Adrenal gland (tissue), 12 donors: Measurements from ENCODE around the gene KLF15. TPM values are rescaled to one million over a fixed set of nuclear protein-coding genes. Genes with fewer than 3 reads are reported as not detected.

Experiments used
- DNase-seq, 7 donors: peaks; one replicate each; pipeline ENCODE4 v3.0.0-alpha.2; 2019 to 2020
- H3K27ac ChIP-seq, 5 donors: fragments of 200-600 bp; sonication (generic) in 4 of 5; 1 replicate in 3 of 5; 2 replicates in 2 of 5; pipeline versions ENCODE4 v1.5.1 to v1.8.0; 2016 to 2020; ENCODE audit warnings: mild to moderate bottlenecking in 1 of 5
- H3K27me3 ChIP-seq: fragments of 200-600 bp; 2 replicates; pipeline ENCODE4 v1.8.0; 2021
- H3K36me3 ChIP-seq, 2 donors: fragments of 200-600 bp; replicated peaks in 1 of 2; 1 replicate in 1 of 2; 2 replicates in 1 of 2; pipeline versions ENCODE4 v1.5.1 to v1.8.0; 2018 to 2022
- H3K4me1 ChIP-seq, 2 donors: fragments of 200-600 bp; replicated peaks in 1 of 2; 1 replicate in 1 of 2; 2 replicates in 1 of 2; pipeline versions ENCODE4 v1.5.1 to v1.8.0; 2018 to 2021
- H3K4me3 ChIP-seq, 4 donors: fragments of 200-600 bp; sonication (generic) in 3 of 4; one replicate each; pipeline ENCODE4 v1.5.1; 2016 to 2018
- H3K9me3 ChIP-seq, 3 donors: fragments of 200-600 bp; sonication (generic) in 1 of 3; replicated peaks in 1 of 3; 1 replicate in 2 of 3; 2 replicates in 1 of 3; pipeline versions ENCODE4 v1.5.1 to v1.8.0; 2016 to 2021
- CTCF ChIP-seq, 6 experiments: fragments of 450-650 bp in 4 of 6; fragments of 200-600 bp in 2 of 6; sonication (generic) in 1 of 6; IDR thresholded peaks; 1 replicate in 5 of 6; 2 replicates in 1 of 6; pipeline versions ENCODE4 v1.5.1 to v1.8.0; 2016 to 2021; ENCODE audit warnings: antibody characterized with exemption in 6 of 6, mild to moderate bottlenecking in 2 of 6, moderate library complexity in 1 of 6
- POLR2A ChIP-seq, 2 donors: fragments of 450-650 bp; IDR thresholded peaks; one replicate each; pipeline ENCODE4 v1.6.1; 2017; ENCODE audit warnings: antibody characterized with exemption in 2 of 2, mild to moderate bottlenecking in 2 of 2, moderate library complexity in 1 of 2
- WGBS, 4 donors: extraction: QIAGEN DNeasy Blood & Tissue Kit in 2 of 4; methylation state at CpG; one replicate each; pipeline versions ENCODE4 v1.1.5 to v1.1.7; 2013 to 2017; 5-methylcytosine and 5-hydroxymethylcytosine counted together
- intact Hi-C, 2 donors: fragments of 100-400 bp; cut with DNase I; formaldehyde crosslinking; loops; one replicate each; pipeline versions ENCODE4 v1.14.1 to v1.15.0; 2022 to 2023
- polyA plus RNA-seq, 3 donors: library from polyadenylated mRNA; stranded (reverse); fragments of 200-250 nt in 2 of 3; fragments of 350-450 nt in 1 of 3; fragmentation: Illumina TruSeq in 1 of 3; extraction: RNeasy Lipid Tissue Mini Kit (QIAGEN cat#74804) in 1 of 3; gene quantifications; one replicate each; pipeline ENCODE4 v1.2.3, GENCODE V29; 2013 to 2014
- total RNA-seq, 9 donors: library from RNA; depleted of rRNA in 4 of 9; stranded (reverse); fragments of >200 nt in 4 of 9; fragments of 120-200 nt in 1 of 9; fragmentation: NEBNext Ultra II Directional in 1 of 9; extraction: Animal tissue kit (Norgen Biotek cat#: 25700) in 1 of 9; gene quantifications; one replicate each; pipeline versions ENCODE4 v1.1.0 to v1.2.4, GENCODE V29; 2013 to 2023
- donor health status: healthy with polysubstance abuse.
- donor health status: Bipolar disorder and iron deficiency.
- donor health status: DM: yes; HTN: yes; CAD: no.
- donor health status: DM: no; HTN: no; CAD: no.
- donor health status: DM: no; HTN: no; CAD: no.
- donor health status: DM: yes; HTN: yes; CAD: no.

Gene KLF15
- total and polyA plus RNA-seq, 12 donors = 2.0 to 22.4 (median 11.8) TPM

- no peak for DNase-seq
- H3K36me3 ChIP-seq = no peaks in the 10 kb centered on the region
- H3K9me3 ChIP-seq = no peaks in the 10 kb centered on the region
- intact Hi-C loops = no loop called here
- H3K27me3 ChIP-seq = peaks cover 7% of the 10 kb centered on the region
- no peak overlapping the region for H3K4me3 ChIP-seq
- peaks cover 0 to 4% of the 10 kb centered on the region in 2 donors for H3K4me1 ChIP-seq
- WGBS, 4 donors = 87 to 95% (median 91%) methylated on average over 4 to 14 of the region's 14 CpGs
- no peak for TF ChIP-seq CTCF (IDR thresholded peaks at IDR 0.05)
- TF ChIP-seq POLR2A (IDR thresholded peaks at IDR 0.05) = no peak
- no peak overlapping the region for H3K27ac ChIP-seq
Observed at GRCh38 chr3:126398423-126399350, 41.5 kb upstream of the KLF15 start.

DNA sequence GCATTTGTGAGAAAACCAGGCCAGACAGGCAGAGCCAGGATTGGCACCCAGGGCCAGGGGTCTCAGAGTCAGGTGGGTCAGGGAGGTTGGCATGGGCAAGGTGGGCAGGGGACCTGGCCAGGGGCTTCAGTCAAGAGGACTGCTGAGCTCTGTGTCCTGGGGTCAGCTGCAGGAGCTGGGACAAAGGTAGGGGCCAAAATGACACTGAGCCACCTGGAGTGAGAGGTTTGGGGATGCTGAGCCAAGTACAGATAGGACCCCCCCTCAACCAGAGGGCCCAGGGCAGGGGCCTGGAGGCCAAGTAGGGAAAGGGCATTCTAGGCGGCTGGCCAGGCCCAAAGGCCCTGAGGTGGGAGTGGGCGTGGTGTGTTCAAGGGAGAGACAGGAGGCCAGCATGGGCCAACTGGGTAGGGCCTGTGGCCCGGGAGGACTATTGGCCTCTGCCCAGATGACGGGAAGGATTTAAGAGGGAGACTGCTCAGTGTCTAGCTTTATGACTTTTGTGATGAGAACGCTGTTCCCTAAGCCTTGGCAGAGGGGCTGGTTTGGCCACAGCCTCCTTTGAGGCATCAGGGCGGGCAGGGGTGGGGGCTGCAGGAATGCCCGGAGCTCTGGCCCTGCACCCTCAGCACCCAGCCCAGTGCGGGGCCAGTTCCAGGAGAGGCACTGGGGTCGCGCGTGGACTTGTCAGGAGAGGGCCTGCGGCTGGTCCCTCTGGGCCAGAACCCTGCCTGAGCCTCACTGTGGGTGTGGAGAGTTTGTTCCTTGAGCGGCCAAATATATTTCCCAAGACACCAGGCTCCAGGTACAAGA, 40.6 kb upstream of the KLF15 start:
- no peaks in the 10 kb centered on the region for H3K36me3 ChIP-seq
- intact Hi-C loops = no loop called here
- H3K27ac ChIP-seq = no peak overlapping the region
- H3K4me1 ChIP-seq = peaks cover 0 to 4% of the 10 kb centered on the region in 2 donors
- TF ChIP-seq CTCF (IDR thresholded peaks at IDR 0.05) (no peak), POLR2A (IDR thresholded peaks at IDR 0.05) (no peak)
- 90 to 97% (median 93%) methylated on average over 13 of the region's 13 CpGs for WGBS, 4 donors
- no peak overlapping the region for H3K4me3 ChIP-seq
- peaks cover 7% of the 10 kb centered on the region for H3K27me3 ChIP-seq
- H3K9me3 ChIP-seq = no peaks in the 10 kb centered on the region
- DNase-seq = no peak

DNA sequence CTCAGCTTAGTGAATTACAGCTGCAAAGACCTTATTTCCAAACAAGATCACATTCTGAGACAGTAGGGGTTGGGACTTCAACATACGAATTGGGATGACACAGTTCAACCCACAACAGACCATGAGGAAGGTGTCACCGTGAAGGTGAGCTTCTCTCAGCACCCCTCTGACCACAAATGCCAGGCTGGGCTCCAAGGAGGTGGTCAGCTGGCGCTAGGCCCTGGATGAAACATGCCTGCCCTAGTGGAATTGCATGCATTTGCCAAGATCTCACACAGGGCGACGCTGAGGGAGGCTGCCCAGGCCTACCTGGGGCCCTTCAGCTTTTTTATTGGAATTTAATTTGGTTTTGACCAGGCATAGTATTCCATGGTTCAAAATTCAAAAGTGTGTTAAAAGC, 39.3 kb upstream of the KLF15 start:
- no peak for DNase-seq
- H3K9me3 ChIP-seq = no peaks in the 10 kb centered on the region
- no peaks in the 10 kb centered on the region for H3K36me3 ChIP-seq
- TF ChIP-seq CTCF (IDR thresholded peaks at IDR 0.05) (no peak), POLR2A (IDR thresholded peaks at IDR 0.05) (no peak)
- H3K4me3 ChIP-seq = no peak overlapping the region
- intact Hi-C loops = no loop called here
- no peak overlapping the region for H3K27ac ChIP-seq
- H3K27me3 ChIP-seq = peaks cover 7% of the 10 kb centered on the region
- 90 to 97% (median 93%) methylated on average over 2 to 5 of the region's 5 CpGs for WGBS, 4 donors
- peaks cover 0 to 4% of the 10 kb centered on the region in 2 donors for H3K4me1 ChIP-seq

DNA sequence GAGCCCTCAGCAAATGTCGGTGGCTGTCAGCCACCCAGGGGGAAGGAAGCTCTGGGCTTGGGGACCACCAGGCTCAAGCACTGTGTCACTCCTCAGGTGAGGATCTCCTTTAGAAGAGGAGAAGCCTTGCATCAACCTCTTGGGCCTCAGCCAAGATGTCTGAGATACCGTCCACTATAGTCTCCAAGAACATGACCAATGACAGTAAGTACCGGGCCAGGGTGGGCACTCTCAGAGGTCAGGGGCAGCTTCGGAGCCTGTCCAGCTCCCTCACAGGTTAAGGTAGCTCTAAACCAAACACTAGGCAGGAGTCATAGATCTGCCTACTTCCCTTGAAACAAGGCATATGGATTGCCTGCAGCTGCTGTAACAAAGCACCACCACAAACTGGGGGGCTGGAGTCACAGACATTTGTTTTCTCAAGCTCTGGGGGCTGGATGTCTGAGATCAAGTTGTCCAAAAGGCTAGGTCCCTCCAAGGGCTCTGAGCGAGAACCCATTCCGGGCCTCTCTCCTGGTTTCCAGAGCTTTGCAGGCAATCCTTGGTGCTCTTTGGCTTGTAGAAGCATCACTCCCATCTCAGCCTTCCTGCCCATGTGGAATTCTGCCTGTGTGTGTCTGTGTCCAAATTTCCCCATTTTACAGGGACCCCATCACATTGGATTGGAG, 38.8 kb upstream of the KLF15 start:
- Histone ChIP-seq H3K27me3 (peaks cover 7% of the 10 kb centered on the region), H3K4me1 (peaks cover 0 to 4% of the 10 kb centered on the region in 2 donors), H3K27ac (no peak overlapping the region), H3K4me3 (no peak overlapping the region), H3K9me3 (no peaks in the 10 kb centered on the region), H3K36me3 (no peaks in the 10 kb centered on the region)
- TF ChIP-seq CTCF (IDR thresholded peaks at IDR 0.05) (no peak), POLR2A (IDR thresholded peaks at IDR 0.05) (no peak)
- intact Hi-C loops = no loop called here
- DNase-seq = no peak
- 87 to 96% (median 94%) methylated on average over 4 to 6 of the region's 6 CpGs for WGBS, 4 donors
